ENCODE measurements around the gene PLCB4. TPM values are rescaled to one million over a fixed set of nuclear protein-coding genes. Genes with fewer than 3 reads are reported as not detected.

PLCB4 gene
- total RNA-seq, 1 experiment from 2014 or later = 10.1 TPM

DNA sequence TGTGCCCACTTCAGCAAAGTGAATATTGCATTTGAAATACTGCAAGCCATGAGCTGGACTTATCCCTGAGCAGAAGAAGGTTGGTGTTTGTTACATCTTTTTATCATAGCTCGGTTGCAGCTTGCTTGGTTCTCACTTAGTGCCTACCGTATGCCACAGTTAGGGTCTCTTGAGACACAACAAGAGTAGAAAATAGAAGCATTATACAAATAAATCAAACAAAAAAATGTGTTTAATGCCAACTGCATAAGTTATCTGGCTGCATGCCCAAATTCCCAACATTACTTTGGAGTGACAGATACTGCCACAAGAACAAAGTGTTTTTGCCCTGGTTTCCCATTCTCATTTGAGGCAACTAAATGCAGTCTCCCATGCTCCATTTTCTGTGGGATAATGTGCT is 391.6 kb downstream of the PLCB4 start:
- WGBS (ENCODE audit: extremely low coverage, insufficient read length, low lambda C conversion rate) = no CpG with 5 or more reads among the region's 2 CpGs
- H3K79me1 ChIP-seq (ENCODE audit: insufficient read depth, low read depth, low read length, poor library complexity, severe bottlenecking) = no peaks in the 10 kb centered on the region
- H3K4me2 ChIP-seq (ENCODE audit: insufficient read depth, insufficient read length, low read length) = no peak overlapping the region
- DNase-seq = no peak
- Mint-ChIP-seq H3K4me3 (no peak overlapping the region), H3K4me1 (no peaks in the 10 kb centered on the region), H3K36me3 (ENCODE audit: insufficient read depth in 1 of 3, low read depth in 3 of 3) (peaks cover 19 to 26% (median 20%) of the 10 kb centered on the region in 3 experiments), H3K9me3 (peaks cover 13 to 17% of the 10 kb centered on the region in 2 experiments; a peak in 4 of 5 replicates), H3K27ac (no peak overlapping the region), H3K27me3 (ENCODE audit: low read depth) (no peaks in the 10 kb centered on the region; the same call in 1 of the 2 replicates)
- H2AK5ac ChIP-seq (ENCODE audit: insufficient read length, low read length) = no peak overlapping the region
- H3T11ph ChIP-seq (ENCODE audit: low read length) = no peak overlapping the region
- no peak overlapping the region for H2BK5ac ChIP-seq (ENCODE audit: insufficient read length, low read length)
- H3K56ac ChIP-seq (ENCODE audit: insufficient read length, low read depth, low read length) = no peak overlapping the region
- H3K4me1 ChIP-seq (ENCODE audit: insufficient read depth, low read length) = no peaks in the 10 kb centered on the region
- no peak overlapping the region for H4K91ac ChIP-seq (ENCODE audit: insufficient read length, low read depth, low read length)
- no peak overlapping the region for H2AFZ ChIP-seq (ENCODE audit: low read length)
- no peak overlapping the region for H2BK15ac ChIP-seq (ENCODE audit: low read depth, low read length)
- no peaks in the 10 kb centered on the region for H3K79me2 ChIP-seq (ENCODE audit: insufficient read depth, low read length)
- no peak overlapping the region for H2BK120ac ChIP-seq (ENCODE audit: low read depth, low read length, poor library complexity, severe bottlenecking)
- no peaks in the 10 kb centered on the region for H3K23me2 ChIP-seq (ENCODE audit: insufficient read length, low read depth, low read length, poor library complexity, severe bottlenecking)
- no peak overlapping the region for H4K5ac ChIP-seq (ENCODE audit: insufficient read length, low read depth, low read length)
- no peak overlapping the region for H3K27ac ChIP-seq (ENCODE audit: insufficient read length, low read depth, low read length)
- H2BK20ac ChIP-seq (ENCODE audit: low read depth, low read length, poor library complexity, severe bottlenecking) = no peak overlapping the region
- H3K9me3 ChIP-seq (ENCODE audit: control insufficient read depth, low read depth, low read length) = no peaks in the 10 kb centered on the region
- no peak overlapping the region for H4K8ac ChIP-seq (replicated peaks; ENCODE audit: insufficient read length, low read depth, low read length)
- H3K27me3 ChIP-seq (ENCODE audit: insufficient read depth, low read length) = no peaks in the 10 kb centered on the region; the same call in 1 of the 2 replicates
- TF ChIP-seq, protein P1, sequence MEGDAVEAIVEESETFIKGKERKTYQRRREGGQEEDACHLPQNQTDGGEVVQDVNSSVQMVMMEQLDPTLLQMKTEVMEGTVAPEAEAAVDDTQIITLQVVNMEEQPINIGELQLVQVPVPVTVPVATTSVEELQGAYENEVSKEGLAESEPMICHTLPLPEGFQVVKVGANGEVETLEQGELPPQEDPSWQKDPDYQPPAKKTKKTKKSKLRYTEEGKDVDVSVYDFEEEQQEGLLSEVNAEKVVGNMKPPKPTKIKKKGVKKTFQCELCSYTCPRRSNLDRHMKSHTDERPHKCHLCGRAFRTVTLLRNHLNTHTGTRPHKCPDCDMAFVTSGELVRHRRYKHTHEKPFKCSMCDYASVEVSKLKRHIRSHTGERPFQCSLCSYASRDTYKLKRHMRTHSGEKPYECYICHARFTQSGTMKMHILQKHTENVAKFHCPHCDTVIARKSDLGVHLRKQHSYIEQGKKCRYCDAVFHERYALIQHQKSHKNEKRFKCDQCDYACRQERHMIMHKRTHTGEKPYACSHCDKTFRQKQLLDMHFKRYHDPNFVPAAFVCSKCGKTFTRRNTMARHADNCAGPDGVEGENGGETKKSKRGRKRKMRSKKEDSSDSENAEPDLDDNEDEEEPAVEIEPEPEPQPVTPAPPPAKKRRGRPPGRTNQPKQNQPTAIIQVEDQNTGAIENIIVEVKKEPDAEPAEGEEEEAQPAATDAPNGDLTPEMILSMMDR (conservative IDR thresholded peaks at IDR 0.05) = no peak
- no peak overlapping the region for H3K14ac ChIP-seq (ENCODE audit: insufficient read depth, low read length)
- H2BK12ac ChIP-seq (ENCODE audit: insufficient read length, low read depth, low read length) = no peak overlapping the region
- no peak overlapping the region for H3K18ac ChIP-seq (ENCODE audit: insufficient read length, low read depth, low read length)
- H3K4ac ChIP-seq (ENCODE audit: low read depth, low read length) = no peak overlapping the region
- no peak overlapping the region for H3K23ac ChIP-seq (ENCODE audit: insufficient read length, low read depth, low read length)
- no peak overlapping the region for H3K9ac ChIP-seq (ENCODE audit: extremely low read depth, insufficient read length, low read length)
- H4K20me1 ChIP-seq (ENCODE audit: control insufficient read depth, insufficient read depth, insufficient read length) = no peaks in the 10 kb centered on the region
